WTC11 (cell line): ENCODE results near the gene TBC1D10B. TPM values are rescaled to one million over a fixed set of nuclear protein-coding genes. Genes with fewer than 3 reads are reported as not detected.

Source experiments
- ATAC-seq: fragments of 200-7000 bp; cut with Tn5 transposase; 2 replicates; pipeline ENCODE4 v1.10.0; 2021; ENCODE audit warnings: mild to moderate bottlenecking, moderate library complexity
- CTCF ChIA-PET: fragments of 300-600 bp; sonication (Branson Sonifier 250); formaldehyde crosslinking; loops from one replicate; lab custom pipeline; 2021; ENCODE audit warnings: antibody characterized with exemption; lab: Charles Lee
- POLR2A ChIA-PET: fragments of 350-600 bp; sonication (Branson Sonifier 250); formaldehyde crosslinking; loops from one replicate; lab custom pipeline; 2021; ENCODE audit warnings: antibody characterized with exemption; lab: Charles Lee
- DNase-seq: peaks from one replicate; pipeline ENCODE4 v3.0.0; 2021; ENCODE audit warnings: low spot score
- H3K27ac Mint-ChIP-seq: 2 replicates; pipeline ENCODE4 v1.8.0; 2021; ENCODE audit warnings: mixed read lengths
- H3K27me3 Mint-ChIP-seq: 2 replicates; pipeline ENCODE4 v1.8.0; 2021; ENCODE audit warnings: low read depth, mild to moderate bottlenecking, moderate library complexity, mixed read lengths
- H3K36me3 Mint-ChIP-seq: 2 replicates; pipeline ENCODE4 v1.8.0; 2021; ENCODE audit warnings: mixed read lengths
- H3K4me1 Mint-ChIP-seq: 2 replicates; pipeline ENCODE4 v1.8.0; 2022; ENCODE audit warnings: mixed read lengths
- H3K4me3 Mint-ChIP-seq: 2 replicates; pipeline ENCODE4 v1.8.0; 2021; ENCODE audit warnings: mild to moderate bottlenecking, moderate library complexity, mixed read lengths
- H3K9me3 Mint-ChIP-seq: 2 replicates; pipeline ENCODE4 v1.8.0; 2021; ENCODE audit warnings: mixed read lengths
- ATF1 ChIP-seq: sonication (generic); formaldehyde crosslinking; IDR thresholded peaks from 2 replicates; pipeline ENCODE4 v1.8.1; 2023; ENCODE audit warnings: mild to moderate bottlenecking, moderate library complexity, missing genetic modification reagents
- CDX4 ChIP-seq: fragments of 250-450 bp; sonication (Bioruptor Pico); IDR thresholded peaks from 2 replicates; pipeline ENCODE4 v1.9.0; 2021; ENCODE audit warnings: moderate library complexity, mild to moderate bottlenecking, inconsistent platforms, borderline replicate concordance
- CTCF ChIP-seq: fragments of 200-600 bp; IDR thresholded peaks from 2 replicates; pipeline ENCODE4 v1.8.0; 2022; ENCODE audit warnings: antibody characterized with exemption
- FOXK1 ChIP-seq: sonication (generic); formaldehyde crosslinking; IDR thresholded peaks from 2 replicates; pipeline ENCODE4 v1.8.0; 2022; ENCODE audit warnings: mild to moderate bottlenecking, moderate library complexity, missing genetic modification reagents
- GABPB1 ChIP-seq: sonication (generic); formaldehyde crosslinking; IDR thresholded peaks from 2 replicates; pipeline ENCODE4 v1.8.1; 2023; ENCODE audit warnings: mild to moderate bottlenecking, missing genetic modification reagents
- GTF2I ChIP-seq: fragments of 250-450 bp; sonication (Bioruptor Pico); conservative IDR thresholded peaks from 2 replicates; pipeline ENCODE4 v1.4.0; 2021; ENCODE audit warnings: mild to moderate bottlenecking
- HMGXB4 ChIP-seq: sonication (generic); formaldehyde crosslinking; IDR thresholded peaks from 2 replicates; pipeline ENCODE4 v1.8.1; 2023; ENCODE audit warnings: mild to moderate bottlenecking, moderate library complexity, missing genetic modification reagents
- JAZF1 ChIP-seq: fragments of 250-450 bp; sonication (Bioruptor Pico); IDR thresholded peaks from 2 replicates; pipeline ENCODE4 v1.9.0; 2021; ENCODE audit warnings: moderate library complexity, mild to moderate bottlenecking, inconsistent platforms
- MXD4 ChIP-seq: fragments of 250-450 bp; sonication (Bioruptor Pico); IDR thresholded peaks from 2 replicates; pipeline ENCODE4 v1.8.0; 2021; ENCODE audit warnings: mild to moderate bottlenecking, moderate library complexity, borderline replicate concordance
- MYBL2 ChIP-seq: sonication (generic); formaldehyde crosslinking; IDR thresholded peaks from 2 replicates; pipeline ENCODE4 v1.8.1; 2023; ENCODE audit warnings: mild to moderate bottlenecking, moderate library complexity, missing genetic modification reagents
- NR2C2 ChIP-seq: sonication (generic); formaldehyde crosslinking; IDR thresholded peaks from 2 replicates; pipeline ENCODE4 v1.8.0; 2022; ENCODE audit warnings: mild to moderate bottlenecking, missing genetic modification reagents
- SOX15 ChIP-seq: fragments of 250-450 bp; sonication (Bioruptor Pico); IDR thresholded peaks from 2 replicates; pipeline ENCODE4 v1.9.0; 2021; ENCODE audit warnings: mild to moderate bottlenecking
- TCF7 ChIP-seq: sonication (generic); formaldehyde crosslinking; IDR thresholded peaks from 2 replicates; pipeline ENCODE4 v1.8.0; 2022; ENCODE audit warnings: mild to moderate bottlenecking, low read depth, missing genetic modification reagents, moderate library complexity
- total RNA-seq: library from RNA; stranded (reverse); gene quantifications from 3 replicates; pipeline ENCODE4 v1.2.3, GENCODE V29; 2021
- TF ChIP-seq, protein P1 (sequence below): sonication (generic); formaldehyde crosslinking; IDR thresholded peaks from 2 replicates; pipeline ENCODE4 v1.8.0; 2022; ENCODE audit warnings: mild to moderate bottlenecking, missing genetic modification reagents
- TF ChIP-seq, protein P2 (sequence below): fragments of 250-450 bp; sonication (Bioruptor Pico); IDR thresholded peaks from 2 replicates; pipeline ENCODE4 v1.8.0; 2021; ENCODE audit warnings: mild to moderate bottlenecking
- TF ChIP-seq, protein P3 (sequence below): fragments of 250-450 bp; sonication (Bioruptor Pico); IDR thresholded peaks from 2 replicates; pipeline ENCODE4 v1.9.0; 2021; ENCODE audit warnings: mild to moderate bottlenecking
- TF ChIP-seq, protein P4 (sequence below): sonication (generic); formaldehyde crosslinking; IDR thresholded peaks from 2 replicates; pipeline ENCODE4 v1.8.1; 2022; ENCODE audit warnings: missing genetic modification reagents, borderline replicate concordance

Gene TBC1D10B
- total RNA-seq, 1 experiment from 2014 or later, result 40.5 TPM

GRCh38 chr16:30382111-30382881 is 12.0 kb upstream of the TBC1D10B start, which contains the start of gene SEPTIN1 (continued):
- TF ChIP-seq, protein P1, sequence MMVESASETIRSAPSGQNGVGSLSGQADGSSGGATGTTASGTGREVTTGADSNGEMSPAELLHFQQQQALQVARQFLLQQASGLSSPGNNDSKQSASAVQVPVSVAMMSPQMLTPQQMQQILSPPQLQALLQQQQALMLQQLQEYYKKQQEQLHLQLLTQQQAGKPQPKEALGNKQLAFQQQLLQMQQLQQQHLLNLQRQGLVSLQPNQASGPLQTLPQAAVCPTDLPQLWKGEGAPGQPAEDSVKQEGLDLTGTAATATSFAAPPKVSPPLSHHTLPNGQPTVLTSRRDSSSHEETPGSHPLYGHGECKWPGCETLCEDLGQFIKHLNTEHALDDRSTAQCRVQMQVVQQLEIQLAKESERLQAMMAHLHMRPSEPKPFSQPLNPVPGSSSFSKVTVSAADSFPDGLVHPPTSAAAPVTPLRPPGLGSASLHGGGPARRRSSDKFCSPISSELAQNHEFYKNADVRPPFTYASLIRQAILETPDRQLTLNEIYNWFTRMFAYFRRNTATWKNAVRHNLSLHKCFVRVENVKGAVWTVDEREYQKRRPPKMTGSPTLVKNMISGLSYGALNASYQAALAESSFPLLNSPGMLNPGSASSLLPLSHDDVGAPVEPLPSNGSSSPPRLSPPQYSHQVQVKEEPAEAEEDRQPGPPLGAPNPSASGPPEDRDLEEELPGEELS (CRISPR knock-in tag), result no peak
- TF ChIP-seq, protein P2, sequence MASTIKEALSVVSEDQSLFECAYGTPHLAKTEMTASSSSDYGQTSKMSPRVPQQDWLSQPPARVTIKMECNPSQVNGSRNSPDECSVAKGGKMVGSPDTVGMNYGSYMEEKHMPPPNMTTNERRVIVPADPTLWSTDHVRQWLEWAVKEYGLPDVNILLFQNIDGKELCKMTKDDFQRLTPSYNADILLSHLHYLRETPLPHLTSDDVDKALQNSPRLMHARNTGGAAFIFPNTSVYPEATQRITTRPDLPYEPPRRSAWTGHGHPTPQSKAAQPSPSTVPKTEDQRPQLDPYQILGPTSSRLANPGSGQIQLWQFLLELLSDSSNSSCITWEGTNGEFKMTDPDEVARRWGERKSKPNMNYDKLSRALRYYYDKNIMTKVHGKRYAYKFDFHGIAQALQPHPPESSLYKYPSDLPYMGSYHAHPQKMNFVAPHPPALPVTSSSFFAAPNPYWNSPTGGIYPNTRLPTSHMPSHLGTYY, result no peak
- TF ChIP-seq GTF2I (CRISPR knock-in tag) (no peak), JAZF1 (CRISPR knock-in tag) (no peak), NR2C2 (CRISPR knock-in tag) (no peak)

DNA sequence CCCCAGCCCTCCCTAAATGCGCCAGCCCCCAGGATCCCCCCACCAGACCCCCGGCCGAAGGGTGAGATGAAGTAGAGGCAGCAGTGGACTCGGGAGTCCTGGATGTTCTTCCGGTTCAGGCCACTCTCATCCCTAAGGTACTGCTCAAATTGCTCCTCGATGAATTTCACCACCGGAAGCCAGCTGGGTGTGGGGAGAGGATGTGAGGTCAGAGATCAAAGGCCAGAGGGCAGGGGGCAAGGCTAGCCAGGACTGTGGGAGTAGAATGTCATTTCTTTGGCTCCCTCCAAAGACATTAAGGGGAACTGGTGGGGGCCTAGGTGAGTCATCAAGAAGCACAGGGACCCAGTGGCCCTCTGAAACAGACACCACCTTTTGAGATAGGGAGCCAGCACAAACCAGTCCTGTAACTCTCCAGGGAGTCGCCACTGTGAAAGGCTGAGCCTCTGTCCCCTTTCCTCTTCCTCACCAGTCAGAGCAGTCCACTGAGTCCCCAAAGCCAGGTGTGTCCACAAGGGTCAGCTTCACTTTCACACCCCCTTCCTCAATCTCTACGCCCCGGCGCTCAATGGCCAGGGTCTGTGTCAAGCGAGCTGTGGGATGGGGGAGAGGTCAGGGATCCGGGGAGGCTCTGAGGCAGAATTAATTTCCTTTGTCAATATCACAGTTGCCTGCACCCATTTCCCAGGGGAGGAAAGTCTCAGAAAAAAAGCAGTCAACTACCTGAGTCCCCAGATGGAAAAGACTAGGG is 11.2 kb upstream of the TBC1D10B start:
- POLR2A ChIA-PET, result no interaction called here
- DNase-seq (no peak), ATAC-seq (no peak)
- peaks cover 8% of the 10 kb centered on the region for H3K4me1 Mint-ChIP-seq
- H3K27me3 Mint-ChIP-seq, result peaks cover 13% of the 10 kb centered on the region
- TF ChIP-seq TCF7 (CRISPR knock-in tag), result no peak
- no peak for TF ChIP-seq MYBL2 (CRISPR knock-in tag)
- TF ChIP-seq HMGXB4, result no peak
- TF ChIP-seq GABPB1 (CRISPR knock-in tag), result no peak
- TF ChIP-seq, protein P2, result no peak
- TF ChIP-seq, protein P3, sequence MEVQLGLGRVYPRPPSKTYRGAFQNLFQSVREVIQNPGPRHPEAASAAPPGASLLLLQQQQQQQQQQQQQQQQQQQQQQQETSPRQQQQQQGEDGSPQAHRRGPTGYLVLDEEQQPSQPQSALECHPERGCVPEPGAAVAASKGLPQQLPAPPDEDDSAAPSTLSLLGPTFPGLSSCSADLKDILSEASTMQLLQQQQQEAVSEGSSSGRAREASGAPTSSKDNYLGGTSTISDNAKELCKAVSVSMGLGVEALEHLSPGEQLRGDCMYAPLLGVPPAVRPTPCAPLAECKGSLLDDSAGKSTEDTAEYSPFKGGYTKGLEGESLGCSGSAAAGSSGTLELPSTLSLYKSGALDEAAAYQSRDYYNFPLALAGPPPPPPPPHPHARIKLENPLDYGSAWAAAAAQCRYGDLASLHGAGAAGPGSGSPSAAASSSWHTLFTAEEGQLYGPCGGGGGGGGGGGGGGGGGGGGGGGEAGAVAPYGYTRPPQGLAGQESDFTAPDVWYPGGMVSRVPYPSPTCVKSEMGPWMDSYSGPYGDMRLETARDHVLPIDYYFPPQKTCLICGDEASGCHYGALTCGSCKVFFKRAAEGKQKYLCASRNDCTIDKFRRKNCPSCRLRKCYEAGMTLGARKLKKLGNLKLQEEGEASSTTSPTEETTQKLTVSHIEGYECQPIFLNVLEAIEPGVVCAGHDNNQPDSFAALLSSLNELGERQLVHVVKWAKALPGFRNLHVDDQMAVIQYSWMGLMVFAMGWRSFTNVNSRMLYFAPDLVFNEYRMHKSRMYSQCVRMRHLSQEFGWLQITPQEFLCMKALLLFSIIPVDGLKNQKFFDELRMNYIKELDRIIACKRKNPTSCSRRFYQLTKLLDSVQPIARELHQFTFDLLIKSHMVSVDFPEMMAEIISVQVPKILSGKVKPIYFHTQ (CRISPR knock-in tag), result no peak
- no peak for TF ChIP-seq CTCF
- TF ChIP-seq JAZF1 (CRISPR knock-in tag), result no peak
- TF ChIP-seq, protein P4, sequence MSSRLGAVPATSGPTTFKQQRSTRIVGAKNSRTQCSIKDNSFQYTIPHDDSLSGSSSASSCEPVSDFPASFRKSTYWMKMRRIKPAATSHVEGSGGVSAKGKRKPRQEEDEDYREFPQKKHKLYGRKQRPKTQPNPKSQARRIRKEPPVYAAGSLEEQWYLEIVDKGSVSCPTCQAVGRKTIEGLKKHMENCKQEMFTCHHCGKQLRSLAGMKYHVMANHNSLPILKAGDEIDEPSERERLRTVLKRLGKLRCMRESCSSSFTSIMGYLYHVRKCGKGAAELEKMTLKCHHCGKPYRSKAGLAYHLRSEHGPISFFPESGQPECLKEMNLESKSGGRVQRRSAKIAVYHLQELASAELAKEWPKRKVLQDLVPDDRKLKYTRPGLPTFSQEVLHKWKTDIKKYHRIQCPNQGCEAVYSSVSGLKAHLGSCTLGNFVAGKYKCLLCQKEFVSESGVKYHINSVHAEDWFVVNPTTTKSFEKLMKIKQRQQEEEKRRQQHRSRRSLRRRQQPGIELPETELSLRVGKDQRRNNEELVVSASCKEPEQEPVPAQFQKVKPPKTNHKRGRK (CRISPR knock-in tag), result no peak
- no peak for TF ChIP-seq GTF2I (CRISPR knock-in tag)
- no peak for TF ChIP-seq FOXK1 (CRISPR knock-in tag)
- no peak for TF ChIP-seq MXD4 (CRISPR knock-in tag)
- no peak for TF ChIP-seq CDX4 (CRISPR knock-in tag)
- TF ChIP-seq SOX15, result no peak
- TF ChIP-seq ATF1 (CRISPR knock-in tag), result no peak
- H3K27ac Mint-ChIP-seq, result no peak overlapping the region; the same call in 1 of the 2 replicates
- no peaks in the 10 kb centered on the region for H3K9me3 Mint-ChIP-seq
- H3K4me3 Mint-ChIP-seq, result no peak overlapping the region
- 0 out of 2 replicates have a peak, but pooled peaks cover 2% of the 10 kb centered on the region for H3K36me3 Mint-ChIP-seq
- CTCF ChIA-PET, result interaction anchor here (0.6 kb wide), 1 partner anchor 1404 kb away, joined by 4 read pairs; no protein-coding TSS in a partner anchor
